ENCODE measurements around the gene SLC2A14.
"Not testable (repeated sequence)": the region's sequence is repeated elsewhere in the genome, so short reads cannot be mapped to it uniquely, and the experiment has no call there.

The SLC2A14 gene

GRCh38 chr12:7872566-7873319 is at the start of gene SLC2A14:
SLC2A14 (minus strand) TSS chr12:7872915; CDS start chr12:7869880, 3,035 bp downstream.
- Histone ChIP-seq H3K9me3 (ENCODE audit: control insufficient read depth in 1 of 2, low read length in 2 of 2) (no peaks in the 10 kb centered on the region), H3K4me3 (ENCODE audit: low read depth in 1 of 2, low read length in 2 of 2) (no peak within 1 kb of the TSS), H3K27ac (ENCODE audit: low read depth, low read length) (no peak within 1 kb of the TSS), H3K27me3 (ENCODE audit: control insufficient read depth in 1 of 2, insufficient read depth in 2 of 2, low read length in 2 of 2) (peaks cover 4 to 5% of the 10 kb centered on the region in 2 donors), H3K9ac (ENCODE audit: low read depth in 1 of 2, low read length in 2 of 2) (no peak within 1 kb of the TSS), H3K36me3 (ENCODE audit: control insufficient read depth in 1 of 2, insufficient read depth in 2 of 2, low read length in 2 of 2) (no peaks in the 10 kb centered on the region), H3K4me1 (ENCODE audit: control insufficient read depth in 1 of 2, insufficient read depth in 2 of 2, low read length in 2 of 2) (no peaks in the 10 kb centered on the region)

- not testable (repeated sequence) for H3K9me3 ChIP-seq (ENCODE audit: control insufficient read depth in 1 of 2, low read length in 2 of 2); H3K9ac ChIP-seq (ENCODE audit: low read depth in 1 of 2, low read length in 2 of 2); H3K27me3 ChIP-seq (ENCODE audit: control insufficient read depth in 1 of 2, insufficient read depth in 2 of 2, low read length in 2 of 2); H3K4me3 ChIP-seq (ENCODE audit: low read depth in 1 of 2, low read length in 2 of 2); H3K4me1 ChIP-seq (ENCODE audit: control insufficient read depth in 1 of 2, insufficient read depth in 2 of 2, low read length in 2 of 2); H3K27ac ChIP-seq (ENCODE audit: low read depth, low read length)
- peaks cover 0 to 24% of the 10 kb centered on the region in 2 donors for H3K36me3 ChIP-seq (ENCODE audit: control insufficient read depth in 1 of 2, insufficient read depth in 2 of 2, low read length in 2 of 2)
These were observed 48.5 kb upstream of the SLC2A14 start for GRCh38 chr12:7921181-7921580.

- H3K4me1 ChIP-seq (ENCODE audit: control insufficient read depth in 1 of 2, insufficient read depth in 2 of 2, low read length in 2 of 2); H3K27ac ChIP-seq (ENCODE audit: low read depth, low read length); H3K9me3 ChIP-seq (ENCODE audit: control insufficient read depth in 1 of 2, low read length in 2 of 2); H3K9ac ChIP-seq (ENCODE audit: low read depth in 1 of 2, low read length in 2 of 2); H3K4me3 ChIP-seq (ENCODE audit: low read depth in 1 of 2, low read length in 2 of 2); H3K27me3 ChIP-seq (ENCODE audit: control insufficient read depth in 1 of 2, insufficient read depth in 2 of 2, low read length in 2 of 2): not testable (repeated sequence)
- H3K36me3 ChIP-seq (ENCODE audit: control insufficient read depth in 1 of 2, insufficient read depth in 2 of 2, low read length in 2 of 2) = peaks cover 0 to 13% of the 10 kb centered on the region in 2 donors
These were observed 45.5 kb upstream of the SLC2A14 start for GRCh38 chr12:7918268-7918590.

- Histone ChIP-seq H3K27ac (ENCODE audit: low read depth, low read length) (no peak overlapping the region), H3K9me3 (ENCODE audit: control insufficient read depth in 1 of 2, low read length in 2 of 2) (no peaks in the 10 kb centered on the region), H3K4me1 (ENCODE audit: control insufficient read depth in 1 of 2, insufficient read depth in 2 of 2, low read length in 2 of 2) (no peaks in the 10 kb centered on the region), H3K4me3 (ENCODE audit: low read depth in 1 of 2, low read length in 2 of 2) (no peak overlapping the region), H3K36me3 (ENCODE audit: control insufficient read depth in 1 of 2, insufficient read depth in 2 of 2, low read length in 2 of 2) (peaks cover 0 to 7% of the 10 kb centered on the region in 2 donors), H3K9ac (ENCODE audit: low read depth in 1 of 2, low read length in 2 of 2) (no peak overlapping the region), H3K27me3 (ENCODE audit: control insufficient read depth in 1 of 2, insufficient read depth in 2 of 2, low read length in 2 of 2) (no peaks in the 10 kb centered on the region)
These were observed 44.9 kb upstream of the SLC2A14 start for GRCh38 chr12:7917392-7918267.

- no peaks in the 10 kb centered on the region for H3K4me1 ChIP-seq (ENCODE audit: control insufficient read depth in 1 of 2, insufficient read depth in 2 of 2, low read length in 2 of 2)
- H3K27me3 ChIP-seq (ENCODE audit: control insufficient read depth in 1 of 2, insufficient read depth in 2 of 2, low read length in 2 of 2) = no peaks in the 10 kb centered on the region
- H3K4me3 ChIP-seq (ENCODE audit: low read depth in 1 of 2, low read length in 2 of 2) = no peak overlapping the region
- no peak overlapping the region for H3K9ac ChIP-seq (ENCODE audit: low read depth in 1 of 2, low read length in 2 of 2)
- H3K36me3 ChIP-seq (ENCODE audit: control insufficient read depth in 1 of 2, insufficient read depth in 2 of 2, low read length in 2 of 2) = peaks cover 0 to 3% of the 10 kb centered on the region in 2 donors
- no peaks in the 10 kb centered on the region for H3K9me3 ChIP-seq (ENCODE audit: control insufficient read depth in 1 of 2, low read length in 2 of 2)
- H3K27ac ChIP-seq (ENCODE audit: low read depth, low read length) = no peak overlapping the region
These were observed 44.2 kb upstream of the SLC2A14 start for GRCh38 chr12:7916936-7917335.

GRCh38 chr12:7915661-7916403 is 43.1 kb upstream of the SLC2A14 start:
- H3K9ac ChIP-seq (ENCODE audit: low read depth in 1 of 2, low read length in 2 of 2) = no peak overlapping the region
- no peaks in the 10 kb centered on the region for H3K27me3 ChIP-seq (ENCODE audit: control insufficient read depth in 1 of 2, insufficient read depth in 2 of 2, low read length in 2 of 2)
- H3K4me1 ChIP-seq (ENCODE audit: control insufficient read depth in 1 of 2, insufficient read depth in 2 of 2, low read length in 2 of 2) = no peaks in the 10 kb centered on the region
- no peaks in the 10 kb centered on the region for H3K36me3 ChIP-seq (ENCODE audit: control insufficient read depth in 1 of 2, insufficient read depth in 2 of 2, low read length in 2 of 2)
- H3K9me3 ChIP-seq (ENCODE audit: control insufficient read depth in 1 of 2, low read length in 2 of 2) = no peaks in the 10 kb centered on the region
- no peak overlapping the region for H3K4me3 ChIP-seq (ENCODE audit: low read depth in 1 of 2, low read length in 2 of 2)
- no peak overlapping the region for H3K27ac ChIP-seq (ENCODE audit: low read depth, low read length)

- H3K9ac ChIP-seq (ENCODE audit: low read depth in 1 of 2, low read length in 2 of 2); H3K4me3 ChIP-seq (ENCODE audit: low read depth in 1 of 2, low read length in 2 of 2); H3K27me3 ChIP-seq (ENCODE audit: control insufficient read depth in 1 of 2, insufficient read depth in 2 of 2, low read length in 2 of 2); H3K9me3 ChIP-seq (ENCODE audit: control insufficient read depth in 1 of 2, low read length in 2 of 2); H3K4me1 ChIP-seq (ENCODE audit: control insufficient read depth in 1 of 2, insufficient read depth in 2 of 2, low read length in 2 of 2); H3K36me3 ChIP-seq (ENCODE audit: control insufficient read depth in 1 of 2, insufficient read depth in 2 of 2, low read length in 2 of 2); H3K27ac ChIP-seq (ENCODE audit: low read depth, low read length): not testable (repeated sequence)
These were observed 37.4 kb upstream of the SLC2A14 start for GRCh38 chr12:7910106-7910505.

- Histone ChIP-seq H3K4me3 (ENCODE audit: low read depth in 1 of 2, low read length in 2 of 2) (no peak overlapping the region), H3K27me3 (ENCODE audit: control insufficient read depth in 1 of 2, insufficient read depth in 2 of 2, low read length in 2 of 2) (no peaks in the 10 kb centered on the region), H3K36me3 (ENCODE audit: control insufficient read depth in 1 of 2, insufficient read depth in 2 of 2, low read length in 2 of 2) (no peaks in the 10 kb centered on the region), H3K9ac (ENCODE audit: low read depth in 1 of 2, low read length in 2 of 2) (no peak overlapping the region), H3K9me3 (ENCODE audit: control insufficient read depth in 1 of 2, low read length in 2 of 2) (no peaks in the 10 kb centered on the region), H3K27ac (ENCODE audit: low read depth, low read length) (no peak overlapping the region), H3K4me1 (ENCODE audit: control insufficient read depth in 1 of 2, insufficient read depth in 2 of 2, low read length in 2 of 2) (no peaks in the 10 kb centered on the region)
These were observed 34.3 kb upstream of the SLC2A14 start for GRCh38 chr12:7907009-7907408.

- H3K27me3 ChIP-seq (ENCODE audit: control insufficient read depth in 1 of 2, insufficient read depth in 2 of 2, low read length in 2 of 2); H3K4me3 ChIP-seq (ENCODE audit: low read depth in 1 of 2, low read length in 2 of 2); H3K27ac ChIP-seq (ENCODE audit: low read depth, low read length); H3K4me1 ChIP-seq (ENCODE audit: control insufficient read depth in 1 of 2, insufficient read depth in 2 of 2, low read length in 2 of 2); H3K36me3 ChIP-seq (ENCODE audit: control insufficient read depth in 1 of 2, insufficient read depth in 2 of 2, low read length in 2 of 2); H3K9me3 ChIP-seq (ENCODE audit: control insufficient read depth in 1 of 2, low read length in 2 of 2); H3K9ac ChIP-seq (ENCODE audit: low read depth in 1 of 2, low read length in 2 of 2): not testable (repeated sequence)
These were observed 33.6 kb upstream of the SLC2A14 start for GRCh38 chr12:7906303-7906702.

GRCh38 chr12:7905600-7906125 is 32.9 kb upstream of the SLC2A14 start:
- H3K4me1 ChIP-seq (ENCODE audit: control insufficient read depth in 1 of 2, insufficient read depth in 2 of 2, low read length in 2 of 2) = not testable (repeated sequence)

More at GRCh38 chr12:7905600-7906125, 32.9 kb upstream of the SLC2A14 start:
- not testable (repeated sequence) for H3K27me3 ChIP-seq (ENCODE audit: control insufficient read depth in 1 of 2, insufficient read depth in 2 of 2, low read length in 2 of 2); H3K4me3 ChIP-seq (ENCODE audit: low read depth in 1 of 2, low read length in 2 of 2); H3K36me3 ChIP-seq (ENCODE audit: control insufficient read depth in 1 of 2, insufficient read depth in 2 of 2, low read length in 2 of 2); H3K9me3 ChIP-seq (ENCODE audit: control insufficient read depth in 1 of 2, low read length in 2 of 2); H3K9ac ChIP-seq (ENCODE audit: low read depth in 1 of 2, low read length in 2 of 2); H3K27ac ChIP-seq (ENCODE audit: low read depth, low read length)
